ENCODE data around the gene KCNAB1.

The KCNAB1 gene

GRCh38 chr3:156492801-156493261 is 372.5 kb downstream of the KCNAB1 start:
- peak; percentile 43 for DNase-seq (ENCODE audit: low read depth)

DNA sequence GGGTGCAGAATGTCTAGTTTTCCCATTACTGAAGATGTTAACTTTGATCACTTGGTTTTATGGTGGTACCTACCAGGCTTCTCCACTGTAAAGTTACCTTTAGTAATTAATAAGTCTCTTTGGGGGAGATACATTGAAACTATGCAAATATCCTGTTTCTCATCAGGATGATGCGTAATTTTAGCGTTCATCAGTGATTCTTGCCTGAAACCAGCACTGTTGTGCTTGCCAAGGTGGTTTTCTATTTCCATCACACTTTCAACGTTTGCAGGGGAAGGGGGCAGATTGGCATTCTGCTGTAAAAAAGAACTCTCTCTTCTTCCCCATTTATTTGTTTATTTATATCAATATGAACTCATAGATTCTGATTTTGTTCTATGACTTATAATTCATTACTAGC is 373.5 kb downstream of the KCNAB1 start:
- no peak for DNase-seq (ENCODE audit: low read depth)

GRCh38 chr3:156495816-156496215 is 375.4 kb downstream of the KCNAB1 start:
- DNase-seq (ENCODE audit: low read depth) = no peak

DNA sequence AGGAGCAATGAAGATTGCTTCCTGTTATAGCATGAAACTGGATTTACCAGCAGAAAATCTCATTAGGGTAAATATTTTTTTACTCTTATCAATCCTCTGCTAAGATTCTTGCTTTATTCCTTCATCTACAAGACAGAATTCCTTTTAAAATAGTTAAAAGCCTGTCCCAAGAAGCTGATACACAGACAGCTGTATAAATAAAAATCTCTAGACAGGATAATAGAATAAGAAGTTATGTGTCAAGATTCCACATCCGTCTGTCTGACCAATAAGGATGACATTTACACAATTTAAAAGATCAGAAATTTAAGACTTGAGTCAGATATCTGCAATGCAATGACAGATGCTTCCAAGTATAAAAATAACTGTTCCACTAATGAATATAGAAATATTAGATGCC is 376.9 kb downstream of the KCNAB1 start:
- peak; percentile 82 for DNase-seq (ENCODE audit: low read depth)

GRCh38 chr3:156498307-156498706 is 377.9 kb downstream of the KCNAB1 start:
- DNase-seq (ENCODE audit: low read depth) = no peak

DNA sequence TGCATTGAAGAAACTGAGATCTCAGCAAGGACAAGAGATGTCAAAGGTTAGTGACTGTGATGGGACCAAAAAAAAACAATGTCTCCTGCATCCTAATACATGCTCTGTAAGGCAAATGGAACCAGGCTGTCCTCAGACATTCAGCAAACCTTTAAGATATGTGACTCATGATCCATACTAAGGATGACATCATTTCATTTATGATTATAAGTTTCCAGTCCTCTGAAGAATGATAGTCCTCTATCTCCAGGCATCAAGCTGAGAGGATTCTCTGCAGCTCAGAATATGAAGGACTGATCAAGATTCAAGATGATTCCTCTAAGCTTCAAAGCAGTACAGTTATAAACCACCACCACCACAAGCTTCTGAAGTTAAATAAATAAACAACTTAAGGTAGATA is 386.9 kb downstream of the KCNAB1 start:
- peak; percentile 32 for DNase-seq (ENCODE audit: low read depth)

GRCh38 chr3:156509189-156510174 is 389.1 kb downstream of the KCNAB1 start:
- DNase-seq (ENCODE audit: low read depth) = peak; percentile 65

- DNase-seq (ENCODE audit: low read depth) = peak; percentile 25
Observed at GRCh38 chr3:156511987-156512677, 391.8 kb downstream of the KCNAB1 start.

- no peak for DNase-seq (ENCODE audit: low read depth)
Observed at GRCh38 chr3:156513619-156514018, 393.2 kb downstream of the KCNAB1 start.

DNA sequence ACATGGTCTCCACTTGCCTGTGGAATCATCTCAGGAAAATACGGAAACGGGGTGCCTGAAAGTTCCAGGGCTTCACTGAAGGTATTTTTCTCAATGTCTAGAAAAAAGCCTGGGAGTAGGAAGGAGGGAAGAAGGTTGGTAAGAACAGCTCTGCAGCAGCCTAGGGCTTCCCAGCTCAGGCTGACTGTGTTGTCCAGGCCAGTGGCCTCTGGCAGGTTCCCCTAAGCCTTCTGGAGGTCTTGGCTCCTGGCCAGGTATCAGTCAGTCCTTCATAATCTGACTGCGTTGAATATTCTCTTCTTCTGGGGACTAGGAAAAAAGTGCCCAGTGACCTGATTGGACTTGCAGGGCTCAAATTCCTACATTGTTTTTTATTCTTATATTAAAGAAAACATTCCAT is 395.9 kb downstream of the KCNAB1 start:
- no peak for DNase-seq (ENCODE audit: low read depth)

- DNase-seq (ENCODE audit: low read depth) = no peak
Observed at GRCh38 chr3:156516961-156517360, 396.6 kb downstream of the KCNAB1 start.

- DNase-seq (ENCODE audit: low read depth) = no peak
Observed at GRCh38 chr3:156518726-156519125, 398.3 kb downstream of the KCNAB1 start.

- DNase-seq (ENCODE audit: low read depth) = no peak
Observed at GRCh38 chr3:156519758-156520162, 399.4 kb downstream of the KCNAB1 start.

- no peak for DNase-seq (ENCODE audit: low read depth)
Observed at GRCh38 chr3:156522673-156523072, 402.3 kb downstream of the KCNAB1 start.

- no peak for DNase-seq (ENCODE audit: low read depth)
Observed at GRCh38 chr3:156525808-156526207, 405.4 kb downstream of the KCNAB1 start.

DNA sequence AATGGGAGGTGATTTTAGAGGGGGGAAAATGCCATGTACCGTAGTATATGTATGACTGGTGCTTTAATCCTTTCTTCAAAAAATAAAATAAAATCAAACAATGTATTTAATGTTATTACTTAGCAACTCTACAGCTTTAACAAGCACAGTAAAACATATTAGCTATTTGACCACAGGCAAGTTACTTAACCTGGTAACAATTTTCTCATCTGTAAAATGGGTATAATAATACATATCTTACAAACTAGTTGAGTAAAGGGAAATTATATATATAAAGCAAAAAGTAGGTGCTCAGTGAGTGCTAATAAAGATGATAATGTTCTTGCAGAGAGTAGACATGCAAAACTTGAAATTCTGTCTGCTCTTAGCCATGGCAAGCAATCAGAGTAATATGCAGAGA is 406.7 kb downstream of the KCNAB1 start:
- no peak for DNase-seq (ENCODE audit: low read depth)

- DNase-seq (ENCODE audit: low read depth) = no peak
Observed at GRCh38 chr3:156530980-156531379, 410.6 kb downstream of the KCNAB1 start.

GRCh38 chr3:156532730-156533129 is 412.4 kb downstream of the KCNAB1 start:
- DNase-seq (ENCODE audit: low read depth) = no peak

- DNase-seq (ENCODE audit: low read depth) = peak; percentile 88
Observed at GRCh38 chr3:156533205-156533604, 412.8 kb downstream of the KCNAB1 start.

GRCh38 chr3:156535162-156535627 is 414.8 kb downstream of the KCNAB1 start:
- DNase-seq (ENCODE audit: low read depth) = peak; percentile 99

GRCh38 chr3:156535798-156536197 is 415.4 kb downstream of the KCNAB1 start:
- DNase-seq (ENCODE audit: low read depth) = no peak

GRCh38 chr3:156536524-156537316 is 416.3 kb downstream of the KCNAB1 start:
- DNase-seq (ENCODE audit: low read depth) = no peak

All from EH (cell line).